Lung (tissue), 14 donors: ENCODE results near the gene PSG4. TPM values are rescaled to one million over a fixed set of nuclear protein-coding genes. Genes with fewer than 3 reads are reported as not detected.
"Not testable (repeated sequence)": the region's sequence is repeated elsewhere in the genome, so short reads cannot be mapped to it uniquely, and the experiment has no call there.

Experiments
- ATAC-seq: fragments of 200-7000 bp; cut with Tn5 transposase; one replicate; pipeline ENCODE4 v1.9.1; 2020; ENCODE audit warnings: moderate number of reproducible peaks; ENCODE audit not compliant: insufficient read depth, low FRiP score
- DNase-seq, 3 donors: peaks; one replicate each; pipeline ENCODE4 v3.0.0-alpha.2; 2013 to 2017
- H3K27ac ChIP-seq, 2 donors: one replicate each; pipeline ENCODE4 v1.5.1; 2013; ENCODE audit warnings: mild to moderate bottlenecking in 2 of 2, moderate library complexity in 2 of 2, control low read depth in 1 of 2, inconsistent platforms in 1 of 2, low read depth in 1 of 2, low read length in 1 of 2
- H3K27me3 ChIP-seq, 3 donors: one replicate each; pipeline ENCODE4 v1.5.1; 2013; ENCODE audit warnings: low read length in 2 of 3; ENCODE audit not compliant: control insufficient read depth in 3 of 3, insufficient read depth in 3 of 3
- H3K36me3 ChIP-seq, 4 donors: one replicate each; pipeline ENCODE4 v1.5.1; 2013; ENCODE audit warnings: low read length in 4 of 4, mild to moderate bottlenecking in 1 of 4, moderate library complexity in 1 of 4; ENCODE audit not compliant: control insufficient read depth in 4 of 4, insufficient read depth in 4 of 4
- H3K4me1 ChIP-seq, 5 donors: one replicate each; pipeline ENCODE4 v1.5.1; 2013; ENCODE audit warnings: low read length in 5 of 5, mild to moderate bottlenecking in 2 of 5, moderate library complexity in 1 of 5; ENCODE audit not compliant: control insufficient read depth in 5 of 5, insufficient read depth in 5 of 5
- H3K4me3 ChIP-seq: one replicate; pipeline ENCODE4 v1.5.1; 2013; ENCODE audit warnings: mild to moderate bottlenecking, control low read depth, moderate library complexity
- H3K9ac ChIP-seq, 2 donors: one replicate each; pipeline ENCODE4 v1.5.1; 2013; ENCODE audit warnings: low read length in 2 of 2, control low read depth in 1 of 2; ENCODE audit not compliant: insufficient read depth in 1 of 2
- H3K9me3 ChIP-seq, 4 donors: one replicate each; pipeline ENCODE4 v1.5.1; 2013; ENCODE audit warnings: low read length in 3 of 4, mild to moderate bottlenecking in 1 of 4, moderate library complexity in 1 of 4; ENCODE audit not compliant: control insufficient read depth in 4 of 4, insufficient read depth in 3 of 4
- WGBS, 2 donors: extraction: QIAGEN DNeasy Blood & Tissue Kit; methylation state at CpG; one replicate each; pipeline ENCODE4 v1.1.7; 2013; 5-methylcytosine and 5-hydroxymethylcytosine counted together
- long read RNA-seq, 5 donors: transcript quantifications; one replicate each; lab custom pipeline, GENCODE V29; 2026
- polyA plus RNA-seq, 2 donors: library from polyadenylated mRNA; stranded (reverse); fragments of 200-250 nt; gene quantifications; one replicate each; pipeline ENCODE4 v1.2.1, GENCODE V29; 2013
- total RNA-seq, 2 donors: library from RNA; depleted of rRNA in 1 of 2; stranded (reverse); fragments of >200 nt in 1 of 2; gene quantifications; one replicate each; pipeline ENCODE4 v1.2.1, GENCODE V29; 2014 to 2021
- donor health status: Bipolar disorder and iron deficiency.
- donor health status: healthy.
- donor health status: DM: yes; HTN: yes; CAD: no.

The PSG4 gene
- total RNA-seq, result not detected
- not detected for polyA plus RNA-seq
- long read RNA-seq, donor 1, result 0 reads
- long read RNA-seq, donor 2, result 0 reads
- long read RNA-seq, donor 3, result 0 reads
- long read RNA-seq, donor 4, result 0 reads
- long read RNA-seq, donor 5, result 0 reads

DNA sequence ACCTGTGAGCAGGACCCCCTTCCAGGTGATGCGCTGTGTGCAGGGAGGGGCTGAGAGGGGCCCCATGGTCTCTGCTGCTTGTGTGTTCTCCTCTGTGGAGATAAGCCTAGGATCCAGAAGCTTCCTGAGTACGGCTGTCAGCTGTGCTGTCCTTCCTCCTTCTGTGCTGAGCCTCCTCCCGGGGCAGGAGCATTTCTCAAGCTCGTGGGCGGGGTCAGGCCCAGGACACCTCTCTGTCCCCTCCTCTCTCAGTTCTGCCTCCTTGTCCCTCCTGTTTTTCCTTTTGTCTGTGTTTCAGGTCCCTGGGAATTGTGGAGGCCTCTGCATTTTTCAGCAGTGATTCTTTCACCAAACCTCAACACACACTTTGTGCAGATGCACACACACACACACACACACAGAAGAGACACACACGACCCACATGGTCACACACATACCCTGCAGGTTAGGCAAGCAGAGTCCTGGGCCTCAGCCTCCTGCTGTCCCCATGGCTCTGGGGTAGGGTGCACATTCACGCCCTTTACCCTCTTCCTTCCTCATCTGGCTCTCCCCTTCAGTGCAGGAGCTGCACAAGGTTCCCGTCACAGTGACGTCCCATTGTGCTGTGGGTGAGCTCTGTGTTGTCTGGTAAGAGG lies at the start of gene PSG4:
TSS of gene PSG4 (minus strand) at position 168 of the 635 bp plus-strand sequence. CDS start at position 66, 102 bp downstream.
- not testable (repeated sequence) for H3K9me3 ChIP-seq, H3K36me3 ChIP-seq, H3K27ac ChIP-seq, H3K4me3 ChIP-seq, H3K27me3 ChIP-seq, H3K4me1 ChIP-seq, DNase-seq, ATAC-seq, H3K9ac ChIP-seq
- 32 to 55% methylated on average over 9 of the region's 9 CpGs for WGBS, 2 donors

DNA sequence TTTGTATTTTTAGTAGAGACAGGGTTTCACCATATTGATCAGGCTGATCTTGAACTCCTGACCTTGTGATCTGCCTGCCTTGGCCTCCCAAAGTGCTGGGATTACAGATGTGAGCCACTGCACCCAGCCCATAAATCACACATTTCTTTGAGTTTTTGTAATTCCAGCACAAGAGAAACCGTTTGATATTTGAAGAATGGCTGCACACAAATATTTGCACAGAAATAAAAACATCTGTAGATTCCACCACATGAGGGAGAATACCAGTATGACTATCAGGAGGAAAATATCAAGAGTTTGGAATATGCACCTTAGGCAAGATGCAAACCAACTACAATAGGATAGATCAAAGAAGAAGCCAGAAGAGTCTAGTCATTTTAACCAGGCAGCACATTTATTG lies 46.0 kb upstream of the PSG4 start:
- not testable (repeated sequence) for ATAC-seq, DNase-seq, H3K9ac ChIP-seq, H3K4me3 ChIP-seq, H3K4me1 ChIP-seq, H3K36me3 ChIP-seq, H3K9me3 ChIP-seq, H3K27ac ChIP-seq, H3K27me3 ChIP-seq
- whole genome bisulfite sequencing, 2 donors, result 27 to 59% methylated on average over 1 of the region's 1 CpG

DNA sequence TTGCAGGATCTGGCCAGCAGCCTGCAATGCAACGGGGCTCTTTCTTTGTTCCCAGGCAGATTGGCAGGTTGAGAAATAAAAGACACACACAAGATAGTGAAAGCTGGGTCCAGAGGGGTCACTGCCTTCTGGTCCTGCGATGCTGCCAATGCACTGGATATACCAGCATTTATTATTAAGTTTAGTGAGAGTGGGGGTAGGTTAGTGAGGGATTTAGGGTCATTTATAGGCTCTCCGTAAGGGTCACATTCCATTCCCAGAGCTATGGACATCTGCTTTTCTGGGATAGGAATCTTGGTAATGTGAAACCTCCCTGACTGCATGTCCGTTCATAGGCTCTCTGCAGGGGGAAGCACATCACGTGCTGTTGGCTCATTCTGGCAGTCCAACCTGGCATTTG lies 44.9 kb upstream of the PSG4 start:
- H3K9ac ChIP-seq, H3K4me3 ChIP-seq, H3K4me1 ChIP-seq, H3K36me3 ChIP-seq, H3K27me3 ChIP-seq, H3K27ac ChIP-seq, DNase-seq, ATAC-seq, H3K9me3 ChIP-seq: not testable (repeated sequence)
- 60 to 66% methylated on average over 4 of the region's 5 CpGs for WGBS, 2 donors

DNA sequence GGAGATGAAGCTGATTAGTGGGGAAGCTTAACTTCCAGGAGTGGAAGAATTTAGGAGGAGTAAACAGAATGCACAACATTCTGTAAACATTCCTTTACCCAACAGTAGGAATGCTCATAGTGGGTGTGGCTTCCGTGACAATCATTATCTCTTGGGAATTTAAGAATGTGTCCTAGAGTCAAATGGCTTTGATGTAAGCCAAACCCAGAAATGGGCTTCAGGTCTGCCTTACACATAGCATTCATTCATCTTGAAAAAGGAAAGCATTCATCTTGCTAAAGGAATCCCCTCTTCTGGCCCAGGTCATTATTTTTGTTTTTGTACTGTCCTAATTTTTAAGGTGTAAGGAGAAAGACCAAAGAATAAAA lies 43.2 kb upstream of the PSG4 start:
- not testable (repeated sequence) for H3K27me3 ChIP-seq, H3K9me3 ChIP-seq, H3K9ac ChIP-seq, H3K36me3 ChIP-seq, H3K27ac ChIP-seq, DNase-seq, ATAC-seq, H3K4me1 ChIP-seq, H3K4me3 ChIP-seq
- WGBS, 2 donors, result 87 to 100% methylated on average over 1 of the region's 1 CpG

DNA sequence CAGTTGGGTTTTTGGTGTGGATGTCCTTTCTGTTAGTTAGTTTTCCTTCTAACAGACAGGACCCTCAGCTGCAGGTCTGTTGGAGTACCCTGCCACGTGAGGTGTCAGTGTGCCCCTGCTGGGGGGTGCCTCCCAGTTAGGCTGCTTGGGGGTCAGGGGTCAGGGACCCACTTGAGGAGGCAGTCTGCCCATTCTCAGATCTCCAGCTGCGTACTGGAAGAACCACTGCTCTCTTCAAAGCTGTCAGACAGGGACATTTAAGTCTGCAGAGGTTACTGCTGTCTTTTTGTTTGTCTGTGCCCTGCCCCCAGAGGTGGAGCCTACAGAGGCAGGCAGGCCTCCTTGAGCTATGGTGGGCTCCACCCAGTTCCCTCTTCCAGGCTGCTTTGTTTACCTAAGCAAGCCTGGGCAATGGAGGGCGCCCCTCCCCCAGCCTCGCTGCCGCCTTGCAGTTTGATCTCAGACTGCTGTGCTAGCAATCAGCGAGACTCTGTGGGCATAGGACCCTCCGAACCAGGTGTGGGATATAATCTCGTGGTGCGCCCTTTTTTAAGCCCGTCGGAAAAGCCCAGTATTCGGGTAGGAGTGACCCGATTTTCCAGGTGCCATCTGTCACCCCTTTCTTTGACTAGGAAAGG lies 41.9 kb upstream of the PSG4 start:
- DNase-seq, H3K27me3 ChIP-seq, ATAC-seq, H3K9ac ChIP-seq, H3K27ac ChIP-seq, H3K4me1 ChIP-seq, H3K36me3 ChIP-seq, H3K9me3 ChIP-seq, H3K4me3 ChIP-seq: not testable (repeated sequence)
- WGBS, 2 donors, result 80 to 83% methylated on average over 12 to 13 of the region's 13 CpGs

DNA sequence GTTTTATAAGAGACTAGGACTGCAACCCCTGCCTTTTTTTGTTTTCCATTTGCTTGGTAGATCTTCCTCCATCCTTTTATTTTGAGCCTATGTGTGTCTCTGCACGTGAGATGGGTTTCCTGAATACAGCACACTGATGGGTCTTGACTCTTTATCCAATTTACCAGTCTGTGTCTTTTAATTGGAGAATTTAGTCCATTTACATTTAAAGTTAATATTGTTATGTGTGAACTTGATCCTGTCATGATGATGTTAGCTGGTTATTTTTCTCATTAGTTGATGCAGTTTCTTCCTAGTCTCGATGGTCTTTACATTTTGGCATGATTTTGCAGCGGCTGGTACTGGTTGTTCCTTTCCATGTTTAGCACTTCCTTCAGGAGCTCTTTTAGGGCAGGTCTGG lies 40.4 kb upstream of the PSG4 start:
- H3K36me3 ChIP-seq, H3K27me3 ChIP-seq, ATAC-seq, H3K4me1 ChIP-seq, H3K27ac ChIP-seq, H3K4me3 ChIP-seq, DNase-seq, H3K9me3 ChIP-seq, H3K9ac ChIP-seq: not testable (repeated sequence)
- WGBS, 2 donors, result 84 to 90% methylated on average over 2 of the region's 3 CpGs

DNA sequence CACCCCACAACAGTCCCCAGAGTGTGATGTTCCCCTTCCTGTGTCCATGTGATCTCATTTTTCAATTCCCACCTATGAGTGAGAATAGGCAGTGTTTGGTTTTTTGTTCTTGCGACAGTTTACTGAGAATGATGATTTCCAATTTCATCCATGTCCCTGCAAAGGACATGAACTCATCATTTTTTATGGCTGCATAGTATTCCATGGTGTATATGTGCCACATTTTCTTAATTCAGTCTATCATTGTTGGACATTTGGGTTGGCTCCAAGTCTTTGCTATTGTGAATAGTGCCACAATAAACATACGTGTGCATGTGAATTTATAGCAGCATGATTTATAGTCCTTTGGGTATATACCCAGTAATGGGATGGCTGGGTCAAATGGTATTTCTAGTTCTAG lies 36.8 kb upstream of the PSG4 start:
- not testable (repeated sequence) for H3K4me1 ChIP-seq, H3K27me3 ChIP-seq, ATAC-seq, DNase-seq, H3K27ac ChIP-seq, H3K4me3 ChIP-seq, H3K9me3 ChIP-seq, H3K36me3 ChIP-seq, H3K9ac ChIP-seq
- WGBS, 2 donors, result 85 to 86% methylated on average over 2 of the region's 2 CpGs

DNA sequence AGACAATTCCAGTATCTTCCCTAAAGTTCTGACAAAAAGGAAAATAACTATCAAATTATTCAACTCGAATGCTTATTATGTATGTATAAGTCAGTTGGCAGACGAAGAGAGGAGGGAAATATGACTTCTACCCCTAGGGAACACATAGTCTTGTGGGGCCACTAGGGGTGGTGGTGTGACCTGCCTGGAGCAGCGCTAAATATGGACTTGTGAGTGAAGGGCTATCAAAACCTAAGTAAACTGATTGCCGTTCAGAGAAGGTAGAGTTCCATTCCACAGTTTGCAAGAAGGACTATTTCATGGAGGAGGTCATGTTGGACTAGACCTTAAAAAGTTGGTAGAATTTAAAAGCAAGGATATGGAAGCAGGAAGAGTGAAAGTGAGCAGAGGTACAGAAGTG lies 32.8 kb upstream of the PSG4 start:
- not testable (repeated sequence) for H3K27ac ChIP-seq, H3K9me3 ChIP-seq, ATAC-seq, H3K36me3 ChIP-seq, H3K4me3 ChIP-seq, DNase-seq, H3K27me3 ChIP-seq, H3K9ac ChIP-seq, H3K4me1 ChIP-seq
- 67 to 85% methylated on average over 4 of the region's 4 CpGs for WGBS, 2 donors
